ENCODE measurements around the gene ADGRD1.
"Not testable (repeated sequence)": the region's sequence is repeated elsewhere in the genome, so short reads cannot be mapped to it uniquely, and the experiment has no call there.

ADGRD1 gene

DNA sequence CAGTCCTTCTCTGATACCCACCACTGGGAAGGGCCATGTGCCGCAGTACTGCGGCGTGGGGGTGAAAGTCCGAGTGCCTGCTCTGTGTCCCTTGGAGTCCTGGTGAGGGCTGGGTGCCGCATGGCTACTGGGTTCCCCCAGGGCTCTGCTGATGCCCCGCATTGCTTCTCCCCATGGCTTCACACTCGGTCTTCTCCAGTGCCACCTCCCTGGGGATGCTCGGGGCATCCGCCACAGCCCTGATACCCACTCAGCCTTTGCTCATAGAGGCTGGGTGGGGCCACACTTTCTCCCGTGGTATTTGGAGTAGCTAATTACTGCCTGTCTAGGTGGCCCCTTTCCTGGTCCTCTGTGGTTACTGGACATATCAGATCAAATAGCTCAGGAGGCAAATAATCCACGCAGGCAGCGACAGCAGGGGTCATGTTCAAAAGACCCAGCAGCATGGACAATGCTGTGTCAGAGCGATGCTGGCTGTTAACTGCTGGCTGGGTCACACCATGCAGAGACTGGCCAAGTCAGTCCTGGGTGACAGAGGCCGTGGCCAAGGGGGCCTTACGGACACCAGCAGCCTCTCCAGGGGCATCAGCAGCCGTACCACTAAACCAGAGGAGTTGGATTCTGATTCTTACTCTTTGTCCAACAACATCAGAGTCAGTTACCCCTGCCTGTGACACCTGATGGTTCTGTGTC, 106.5 kb downstream of the ADGRD1 start:
- no peak for DNase-seq

DNA sequence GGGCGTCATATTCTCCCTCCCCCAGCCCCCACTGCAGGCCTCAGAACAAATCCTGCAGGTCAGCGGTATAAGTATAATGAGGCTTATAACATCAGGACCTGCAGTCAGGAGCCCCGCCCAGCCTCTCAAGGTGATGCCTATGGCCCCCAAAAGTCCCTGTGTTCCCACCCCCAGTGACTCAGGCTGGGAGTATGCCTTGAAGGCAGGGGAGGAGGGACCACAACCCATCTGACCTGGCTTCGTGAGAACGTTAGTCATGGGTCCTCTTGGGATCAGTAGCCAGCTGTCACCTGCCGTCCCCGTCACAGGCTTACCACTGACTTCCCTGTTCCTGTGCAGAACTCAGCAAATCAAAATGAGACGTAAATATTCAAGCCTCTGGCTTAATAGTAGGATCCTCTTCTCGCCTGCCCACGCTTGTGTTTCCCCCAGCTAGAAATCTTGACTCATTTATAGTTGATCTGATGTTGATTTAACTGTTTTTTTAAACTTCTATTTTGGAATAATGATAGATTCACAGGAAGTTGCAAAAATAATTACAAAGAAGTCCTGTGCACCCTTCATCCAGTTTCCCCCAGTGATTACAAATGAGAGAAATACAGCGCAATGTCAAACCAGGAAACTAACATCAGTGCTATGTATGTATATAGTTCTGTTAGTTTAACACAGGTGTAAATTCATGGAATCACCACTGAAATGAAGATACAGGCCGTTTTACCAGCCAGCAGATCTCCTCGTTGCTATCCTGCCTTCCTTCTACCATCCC, 107.5 kb downstream of the ADGRD1 start:
- no peak for DNase-seq

DNA sequence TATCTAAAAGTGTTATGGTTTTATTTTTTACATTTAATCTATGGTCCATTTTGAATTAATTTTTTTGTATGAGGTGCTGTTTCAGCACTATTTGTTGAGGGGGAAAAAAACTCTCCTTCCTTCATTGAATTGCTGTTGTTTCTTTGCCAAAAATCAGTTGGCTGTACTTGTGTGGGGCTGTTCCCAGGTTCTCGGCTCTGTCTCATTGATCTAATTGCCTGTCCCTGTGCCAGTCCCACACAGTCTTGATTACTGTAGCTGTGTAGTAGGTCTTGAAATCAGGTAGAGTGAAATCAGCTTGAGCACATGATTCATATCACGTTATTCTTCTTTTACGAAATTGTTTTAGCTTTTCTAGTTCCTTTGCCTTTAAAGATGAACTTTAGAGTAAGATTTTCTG, 109.7 kb downstream of the ADGRD1 start:
- DNase-seq, result no peak

GRCh38 chr12:131063960-131064359, 110.3 kb downstream of the ADGRD1 start:
- DNase-seq, result no peak

DNA sequence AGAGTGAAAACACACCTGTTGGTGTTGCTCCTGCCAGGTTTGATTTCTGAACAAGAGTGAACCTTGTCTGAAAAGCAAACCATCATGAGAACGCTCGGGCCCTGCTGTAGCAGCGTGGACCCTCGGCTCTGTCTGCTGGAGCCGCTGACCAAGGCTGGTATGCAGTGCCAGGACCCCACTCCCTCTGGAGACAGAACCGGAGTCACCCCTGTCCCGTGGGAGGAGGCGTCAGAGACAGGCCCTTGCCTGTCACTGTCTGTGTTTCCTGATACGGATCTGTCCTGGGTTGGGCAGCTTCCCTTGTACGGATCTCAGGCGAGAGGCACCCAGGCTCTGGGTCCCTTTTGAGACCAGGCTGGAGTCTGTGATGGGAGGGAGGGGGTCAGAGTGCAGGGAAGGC, 111.6 kb downstream of the ADGRD1 start:
- DNase-seq, result no peak

DNA sequence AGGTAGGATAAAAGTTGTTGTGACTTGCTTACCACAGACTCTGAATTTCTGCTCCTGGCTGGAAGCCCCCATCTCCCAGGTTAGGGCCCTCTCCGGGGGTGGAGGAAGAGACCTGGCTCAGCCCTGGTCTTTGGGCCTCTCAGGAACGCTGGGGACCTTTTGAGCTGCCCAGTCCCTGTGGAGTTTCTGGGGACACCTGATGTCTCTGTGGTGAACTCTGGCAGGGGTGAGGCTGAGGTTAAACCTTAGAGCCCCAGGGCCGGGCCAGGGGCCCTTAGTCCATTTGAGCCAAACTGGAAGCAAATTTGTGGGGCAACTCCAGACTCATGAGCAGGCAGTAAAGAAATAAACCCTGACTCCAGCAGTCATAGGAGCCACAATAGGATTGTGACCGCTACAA, 112.1 kb downstream of the ADGRD1 start:
- DNase-seq, result no peak

GRCh38 chr12:131066207-131066885, 112.6 kb downstream of the ADGRD1 start:
- DNase-seq, result no peak

DNA sequence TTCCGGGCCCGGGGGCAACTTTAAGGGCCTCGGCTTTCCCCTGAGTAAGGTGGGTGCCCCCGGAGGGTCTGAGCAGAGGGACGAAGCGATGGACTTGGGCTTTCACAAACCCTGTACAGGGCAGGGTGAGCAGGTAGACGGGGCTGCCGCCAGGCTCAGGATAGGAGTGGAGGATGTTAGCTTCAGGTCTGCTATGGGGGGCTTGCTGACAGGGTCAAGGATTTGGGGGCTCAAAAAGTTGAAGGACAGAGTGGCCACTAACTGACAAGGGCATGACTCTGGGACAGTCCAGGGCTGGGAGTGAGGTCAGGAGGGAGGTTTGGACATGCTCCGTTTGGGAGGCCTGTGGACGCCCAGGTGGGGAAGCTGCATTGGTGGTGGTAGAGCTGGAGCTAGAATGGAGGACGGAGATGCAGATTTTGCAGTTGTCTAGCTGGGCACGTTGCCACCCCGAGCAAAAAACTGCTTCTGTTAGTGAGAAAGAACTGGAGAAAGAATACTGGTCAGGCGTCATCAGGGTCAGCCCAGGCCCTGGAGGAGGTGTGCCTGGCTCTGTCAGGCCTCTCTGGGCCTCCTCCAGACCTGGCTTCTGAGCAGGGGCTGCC, 113.3 kb downstream of the ADGRD1 start:
- DNase-seq, result no peak

GRCh38 chr12:131067981-131068851, 114.5 kb downstream of the ADGRD1 start:
- DNase-seq, result no peak

- DNase-seq, result not testable (repeated sequence)
These were observed 115.4 kb downstream of the ADGRD1 start for GRCh38 chr12:131068926-131069720.

DNA sequence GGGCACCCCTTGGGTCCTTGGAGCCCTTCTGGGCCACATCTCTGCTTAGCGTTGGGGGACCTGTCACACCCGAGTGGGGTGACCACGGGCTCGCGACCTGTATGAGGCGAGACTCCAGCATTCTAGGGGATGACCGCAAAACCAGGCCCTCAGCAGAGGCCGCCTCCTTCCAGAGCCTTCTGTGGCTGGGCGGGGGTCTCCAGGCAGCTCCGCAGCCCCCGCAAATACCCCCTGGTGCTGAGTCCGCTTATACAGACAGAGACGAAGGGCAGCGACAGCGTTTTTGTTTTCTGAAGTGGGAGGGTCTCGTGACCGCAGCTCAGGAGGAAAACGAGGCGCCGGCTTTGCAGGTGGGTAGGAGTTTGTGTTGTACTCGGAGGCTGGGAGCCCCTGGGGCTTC, 116.4 kb downstream of the ADGRD1 start:
- not testable (repeated sequence) for DNase-seq

- not testable (repeated sequence) for DNase-seq
These were observed 117.0 kb downstream of the ADGRD1 start for GRCh38 chr12:131070668-131071067.

- not testable (repeated sequence) for DNase-seq
These were observed 117.6 kb downstream of the ADGRD1 start for GRCh38 chr12:131071234-131071820.

- DNase-seq, result not testable (repeated sequence)
These were observed 118.2 kb downstream of the ADGRD1 start for GRCh38 chr12:131071950-131072349.

DNA sequence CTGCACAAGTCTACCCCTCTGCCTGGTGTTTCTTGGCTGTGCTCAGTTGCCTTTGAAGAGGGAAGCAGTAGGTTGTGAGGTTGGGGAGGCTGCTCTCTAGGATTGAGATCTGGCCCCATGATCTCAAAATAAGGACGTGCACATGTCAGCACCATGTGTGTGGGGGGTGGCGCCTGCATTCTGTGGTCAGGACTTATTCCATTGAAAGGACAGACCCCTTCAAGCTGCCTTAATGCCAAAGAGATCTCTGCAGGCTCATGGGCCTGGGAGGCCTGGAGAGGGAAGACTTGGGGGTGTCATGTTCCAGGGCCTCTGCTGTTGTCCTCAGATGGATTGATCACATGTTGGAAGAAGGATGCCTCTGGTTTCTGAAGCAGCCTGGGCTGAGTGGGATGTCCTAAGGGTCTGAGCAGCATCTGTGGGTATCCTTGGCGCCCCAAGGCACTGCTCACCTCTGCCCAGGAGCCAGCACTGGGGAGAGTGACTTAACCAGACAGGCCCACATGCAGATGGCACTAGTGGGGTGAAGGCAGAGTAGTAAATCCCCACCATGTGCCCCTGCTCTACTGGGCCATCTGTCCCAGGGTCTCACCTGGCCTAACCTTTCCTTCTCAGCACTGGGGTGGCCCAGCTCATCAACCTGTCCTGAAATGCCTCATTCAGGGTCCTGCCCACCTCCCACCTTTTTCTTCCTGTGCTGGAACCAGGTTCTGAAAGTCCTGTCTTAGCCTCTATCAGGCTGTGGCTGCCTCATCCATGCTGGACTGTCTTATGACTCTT, 118.9 kb downstream of the ADGRD1 start:
- DNase-seq, result no peak

DNA sequence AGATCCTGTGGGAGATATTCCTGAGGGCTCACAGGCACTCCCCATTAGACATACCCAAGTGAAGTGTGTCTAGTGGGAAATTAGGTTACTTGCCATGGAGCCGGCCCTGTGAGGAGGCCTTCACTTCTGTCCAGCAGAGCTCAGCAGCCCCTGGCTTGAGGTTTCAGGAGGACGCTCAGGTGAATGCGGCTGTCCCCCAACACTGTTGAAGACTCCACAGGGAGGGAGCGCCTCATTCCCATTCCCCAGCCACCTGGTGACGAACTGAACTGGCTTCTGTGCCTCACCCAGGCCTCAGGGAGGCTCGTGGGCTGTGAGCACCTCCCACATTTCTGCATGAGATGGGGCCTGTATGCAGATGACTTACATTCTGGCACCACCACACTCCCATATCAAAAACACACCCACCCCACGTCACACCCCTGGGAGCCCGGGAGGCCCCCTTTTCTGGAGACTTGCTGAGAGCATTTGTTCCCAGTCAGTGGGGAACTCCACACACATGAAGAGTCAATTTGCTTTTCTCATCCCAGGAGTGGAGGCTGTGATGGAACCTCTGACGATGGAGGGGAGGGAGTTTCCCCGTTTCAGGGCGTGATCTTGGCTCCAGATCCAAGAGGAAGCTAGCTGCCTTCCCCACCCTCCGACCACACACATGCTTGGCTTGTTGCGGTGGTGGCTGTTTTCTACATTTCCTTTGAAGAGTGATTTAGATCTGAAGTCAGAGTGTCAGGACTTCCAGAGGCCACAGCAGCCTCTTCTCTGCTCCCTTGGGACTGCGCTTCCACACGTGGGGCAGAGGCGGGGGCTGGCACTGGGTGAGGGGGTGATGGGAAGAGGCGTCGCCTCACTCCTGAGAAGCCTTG, 120.7 kb downstream of the ADGRD1 start:
- DNase-seq, result no peak

DNA sequence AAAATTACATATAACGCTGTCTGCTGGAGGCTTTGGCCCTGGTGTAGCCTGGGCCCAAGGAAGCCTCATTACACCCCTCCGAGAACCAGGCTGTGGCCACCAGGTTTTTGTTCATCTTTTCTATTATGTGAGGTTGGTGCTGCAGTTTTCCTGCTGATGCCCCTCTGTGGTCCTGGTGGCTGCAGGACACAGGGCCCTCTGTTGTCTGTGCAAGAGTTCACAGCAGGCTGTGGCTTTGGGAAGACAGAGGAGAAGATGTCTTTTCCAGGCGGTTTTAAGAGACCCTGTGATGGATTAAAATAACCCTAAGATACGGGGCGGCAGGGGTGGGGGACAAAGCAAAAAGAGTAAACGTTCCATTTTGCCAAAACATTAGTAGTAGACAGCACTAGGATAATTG, 121.5 kb downstream of the ADGRD1 start:
- DNase-seq, result no peak

DNA sequence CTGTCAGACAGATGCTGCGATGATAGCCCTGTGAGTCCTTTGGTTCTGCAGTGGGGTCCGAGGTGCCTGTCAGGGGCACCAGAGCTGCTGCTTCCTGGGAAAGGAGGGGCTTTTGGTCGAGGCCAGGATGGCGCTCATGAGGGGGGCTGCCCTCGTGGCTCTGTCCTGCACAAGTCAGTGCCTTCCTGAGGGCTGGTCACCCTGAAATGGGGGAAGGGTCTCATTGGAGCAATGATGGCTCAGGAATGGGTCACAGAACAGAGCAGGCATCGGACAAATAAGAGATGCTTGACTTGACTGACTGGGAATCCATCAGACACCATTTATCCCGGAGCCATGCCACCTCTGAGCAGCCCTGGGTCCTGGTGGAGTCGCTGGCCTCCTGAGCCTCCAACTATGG, 121.9 kb downstream of the ADGRD1 start:
- no peak for DNase-seq

GRCh38 chr12:131076296-131076695, 122.6 kb downstream of the ADGRD1 start:
- no peak for DNase-seq
